DMS 273 treated with DMSO at 0.1 percent for 48 hours (cell line): ENCODE data around the gene OR6B1.
"Not testable (repeated sequence)": the region's sequence is repeated elsewhere in the genome, so short reads cannot be mapped to it uniquely, and the experiment has no call there.

ENCODE experiments used
- DNase-seq: peaks from one replicate; lab custom pipeline; 2025; lab: John Stamatoyannopoulos, UW

The OR6B1 gene

GRCh38 chr7:144038887-144039286 is 38.8 kb downstream of the OR6B1 start:
- no peak for DNase-seq

DNA sequence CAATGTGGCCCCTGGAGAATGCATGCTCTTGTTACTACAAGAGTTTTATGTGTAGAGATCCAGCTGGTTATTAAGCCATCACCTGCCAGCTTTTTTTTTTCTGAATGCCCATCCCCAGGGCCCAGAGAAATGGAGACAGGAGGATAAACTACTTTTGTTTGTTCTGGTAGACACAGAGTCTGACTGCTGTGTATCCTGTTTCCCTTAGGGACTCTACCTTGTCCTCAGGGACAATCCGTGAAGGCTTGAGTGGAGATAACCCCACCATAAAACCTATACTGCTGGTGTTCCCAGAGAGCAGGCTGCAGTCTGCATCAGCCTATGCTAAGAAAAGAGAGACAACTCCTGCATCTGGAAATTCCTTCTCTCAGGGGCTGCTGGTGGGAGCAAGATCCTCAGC is 48.5 kb downstream of the OR6B1 start, which contains the start of gene OR2A5:
OR2A5 (plus strand) TSS at position 301 of the 400 bp plus-strand sequence. CDS start 1,454 bp downstream, outside the sequence.
- DNase-seq: no peak

DNA sequence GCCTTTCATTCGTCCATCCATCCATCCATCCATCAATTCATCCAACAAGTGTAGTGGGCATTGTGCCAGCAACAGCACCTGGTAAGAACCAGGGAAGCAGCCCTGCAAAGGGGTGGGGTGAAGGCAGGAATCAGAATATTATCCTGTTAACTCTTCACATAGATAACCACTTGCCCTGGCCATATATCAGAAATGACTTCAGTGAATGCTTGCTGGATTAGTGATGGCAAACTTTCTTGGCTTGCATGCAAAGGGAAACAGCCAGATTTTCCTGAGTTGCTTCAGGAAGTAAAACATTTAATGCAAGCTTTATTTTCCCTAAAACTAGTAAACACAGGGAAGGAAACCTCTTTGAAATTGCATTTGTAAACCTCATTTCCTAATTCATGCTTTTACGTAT is 49.4 kb downstream of the OR6B1 start:
- DNase-seq: no peak

DNA sequence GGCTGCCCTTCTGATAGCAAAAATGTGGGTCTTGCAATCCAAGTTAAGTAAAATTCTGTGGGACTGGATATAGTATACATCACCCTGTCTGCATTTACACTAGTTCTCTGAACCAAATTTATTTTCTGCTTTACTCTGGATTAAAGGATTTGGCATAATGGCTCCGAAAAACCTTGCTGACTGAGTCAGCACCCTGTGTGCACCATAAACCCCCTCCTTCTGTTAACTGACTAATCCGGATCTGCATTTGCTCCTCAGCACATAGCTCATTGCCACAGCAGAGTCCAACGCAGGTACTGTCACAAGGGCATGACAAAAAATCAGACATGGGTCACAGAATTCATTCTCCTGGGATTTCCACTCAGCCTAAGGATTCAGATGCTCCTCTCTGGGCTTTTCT is 50.0 kb downstream of the OR6B1 start:
- no peak for DNase-seq

- not testable (repeated sequence) for DNase-seq
These were observed 50.8 kb downstream of the OR6B1 start for GRCh38 chr7:144050884-144051283.

DNA sequence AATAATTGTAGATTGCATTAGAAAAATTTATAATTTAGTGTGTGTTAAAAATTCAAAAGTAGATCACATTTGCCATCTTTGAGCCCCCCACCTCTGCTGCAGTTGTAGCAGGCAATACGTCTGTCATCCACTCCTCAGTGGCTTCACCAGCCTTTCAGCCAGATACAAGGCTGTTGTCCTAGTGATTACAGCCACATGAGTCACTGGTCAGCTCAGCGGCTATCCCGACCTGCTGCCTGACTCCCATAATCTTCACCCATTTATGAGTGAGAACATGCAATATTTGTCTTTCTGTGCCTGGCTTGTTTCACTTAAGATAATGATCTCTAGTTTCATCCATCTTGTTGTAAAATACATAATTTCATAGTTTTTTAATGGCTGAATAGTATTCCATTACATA is 57.8 kb downstream of the OR6B1 start:
- no peak for DNase-seq
